Nephron (organoid): ENCODE data around the gene ADAP1.
A peak's percentile ranks its signal among the peaks of the same experiment; 100 is the strongest.
"Not testable (repeated sequence)": the region's sequence is repeated elsewhere in the genome, so short reads cannot be mapped to it uniquely, and the experiment has no call there.

Experiments
- H3K27ac Mint-ChIP-seq, 3 experiments: 2 replicates each; pipeline ENCODE4 v1.8.0; 2020; ENCODE audit warnings: mixed read lengths in 3 of 3, mild to moderate bottlenecking in 2 of 3, moderate library complexity in 1 of 3
- H3K27me3 Mint-ChIP-seq: 2 replicates; pipeline ENCODE4 v1.8.0; 2021; ENCODE audit warnings: low read depth, mild to moderate bottlenecking, moderate library complexity, mixed read lengths
- H3K36me3 Mint-ChIP-seq: 2 replicates; pipeline ENCODE4 v1.8.0; 2020; ENCODE audit warnings: low read depth, mixed read lengths
- H3K4me1 Mint-ChIP-seq: 2 replicates; pipeline ENCODE4 v1.8.0; 2020; ENCODE audit warnings: mixed read lengths
- H3K4me3 Mint-ChIP-seq, 3 experiments: 2 replicates each; pipeline ENCODE4 v1.8.0; 2020; ENCODE audit warnings: mild to moderate bottlenecking in 3 of 3, mixed read lengths in 3 of 3, moderate library complexity in 2 of 3
- H3K9me3 Mint-ChIP-seq: 2 replicates; pipeline ENCODE4 v1.8.0; 2020; ENCODE audit warnings: mixed read lengths
- TF ChIP-seq, protein P1 (sequence below), 3 experiments: fragments of 200-600 bp; sonication (generic); IDR thresholded peaks; one replicate each; pipeline ENCODE4 v1.5.0; 2021; ENCODE audit warnings: antibody characterized with exemption in 3 of 3; ENCODE audit not compliant: unreplicated experiment in 3 of 3

Gene ADAP1

DNA sequence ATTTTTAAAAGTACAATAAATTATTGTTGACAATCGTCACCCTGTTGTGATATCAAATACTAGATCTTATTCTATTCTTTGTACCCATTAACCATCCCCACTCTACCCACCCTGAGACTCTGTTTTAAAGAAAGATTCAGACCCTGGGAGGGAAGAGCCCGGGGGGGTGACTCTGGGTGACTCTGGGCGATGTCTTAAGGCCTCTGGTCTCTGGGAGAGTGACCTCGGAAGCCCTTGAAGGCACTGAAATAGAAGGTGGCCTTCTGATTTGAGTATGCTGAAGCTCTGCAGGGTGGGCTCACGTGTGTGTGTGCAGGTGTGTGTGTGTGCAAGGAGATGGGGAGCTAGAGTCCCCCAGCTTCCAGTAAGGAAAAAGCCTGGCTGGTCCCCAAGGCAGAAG is 9.7 kb downstream of the ADAP1 start:
- Mint-ChIP-seq H3K4me3 (no peak overlapping the region), H3K27ac (peak overlapping the region; percentile 80 to 89 (median 82)), H3K9me3 (peaks cover 13% of the 10 kb centered on the region), H3K36me3 (no peaks in the 10 kb centered on the region), H3K4me1 (no peaks in the 10 kb centered on the region), H3K27me3 (peaks cover 34% of the 10 kb centered on the region)
- TF ChIP-seq, protein P1, sequence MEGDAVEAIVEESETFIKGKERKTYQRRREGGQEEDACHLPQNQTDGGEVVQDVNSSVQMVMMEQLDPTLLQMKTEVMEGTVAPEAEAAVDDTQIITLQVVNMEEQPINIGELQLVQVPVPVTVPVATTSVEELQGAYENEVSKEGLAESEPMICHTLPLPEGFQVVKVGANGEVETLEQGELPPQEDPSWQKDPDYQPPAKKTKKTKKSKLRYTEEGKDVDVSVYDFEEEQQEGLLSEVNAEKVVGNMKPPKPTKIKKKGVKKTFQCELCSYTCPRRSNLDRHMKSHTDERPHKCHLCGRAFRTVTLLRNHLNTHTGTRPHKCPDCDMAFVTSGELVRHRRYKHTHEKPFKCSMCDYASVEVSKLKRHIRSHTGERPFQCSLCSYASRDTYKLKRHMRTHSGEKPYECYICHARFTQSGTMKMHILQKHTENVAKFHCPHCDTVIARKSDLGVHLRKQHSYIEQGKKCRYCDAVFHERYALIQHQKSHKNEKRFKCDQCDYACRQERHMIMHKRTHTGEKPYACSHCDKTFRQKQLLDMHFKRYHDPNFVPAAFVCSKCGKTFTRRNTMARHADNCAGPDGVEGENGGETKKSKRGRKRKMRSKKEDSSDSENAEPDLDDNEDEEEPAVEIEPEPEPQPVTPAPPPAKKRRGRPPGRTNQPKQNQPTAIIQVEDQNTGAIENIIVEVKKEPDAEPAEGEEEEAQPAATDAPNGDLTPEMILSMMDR (IDR thresholded peaks at IDR 0.05; ENCODE audit: unreplicated experiment in 3 of 3): no peak

DNA sequence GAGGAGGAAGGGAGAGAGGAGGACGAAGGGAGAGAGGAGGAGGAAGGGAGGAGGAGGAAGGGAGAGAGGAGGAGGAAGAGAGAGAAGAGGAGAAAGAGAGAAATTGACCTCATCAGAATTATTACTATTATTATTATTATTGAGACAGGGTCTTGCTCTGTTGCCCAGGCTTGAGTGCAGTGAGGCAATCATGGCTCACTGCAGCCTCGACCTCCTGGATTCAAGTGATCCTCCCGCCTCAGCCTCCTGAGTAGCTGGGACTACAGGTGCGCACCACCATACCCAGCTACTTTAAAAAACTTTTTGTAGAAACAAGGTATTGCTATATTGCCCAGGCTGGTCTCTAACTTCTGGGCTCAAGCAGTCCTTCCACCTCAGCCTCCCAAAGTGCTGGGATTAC is 10.7 kb downstream of the ADAP1 start:
- not testable (repeated sequence) for H3K4me3 Mint-ChIP-seq, H3K36me3 Mint-ChIP-seq, H3K4me1 Mint-ChIP-seq, H3K27ac Mint-ChIP-seq
- peaks cover 36% of the 10 kb centered on the region for H3K27me3 Mint-ChIP-seq
- H3K9me3 Mint-ChIP-seq: peaks cover 13% of the 10 kb centered on the region

DNA sequence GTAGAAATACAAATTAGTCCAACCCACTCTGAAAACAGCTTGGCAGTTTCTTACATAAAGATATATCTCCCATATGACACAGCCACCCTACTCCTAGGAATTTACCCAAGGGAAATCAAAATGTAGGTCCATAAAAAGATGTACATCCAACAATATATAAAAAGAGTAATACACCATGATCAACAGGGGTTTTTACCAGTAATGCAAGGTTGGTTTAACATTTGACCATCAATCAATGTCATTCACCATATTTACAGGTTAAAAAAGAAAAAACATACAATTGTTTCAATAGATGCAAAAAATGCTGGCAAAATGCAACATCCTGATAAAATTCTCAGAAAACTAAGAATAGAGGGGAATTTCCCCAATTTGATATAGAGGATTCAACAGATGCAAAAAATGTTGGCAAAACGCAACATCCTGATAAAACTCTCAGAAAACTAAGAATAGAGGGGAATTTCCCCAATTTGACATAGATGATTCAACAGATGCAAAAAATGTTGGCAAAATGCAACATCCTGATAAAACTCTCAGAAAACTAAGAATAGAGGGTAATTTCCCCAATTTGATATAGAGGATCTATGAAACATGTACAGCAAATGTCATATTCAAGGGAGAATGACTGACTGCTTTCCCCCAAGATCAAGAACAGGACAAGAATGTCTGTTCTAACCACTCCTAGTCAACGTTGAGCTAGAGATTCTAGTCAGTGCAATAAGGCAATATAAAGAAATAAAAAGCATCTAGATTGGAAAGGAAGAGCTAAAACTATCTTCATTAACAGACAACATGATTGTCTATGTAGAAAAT is 13.7 kb downstream of the ADAP1 start:
- TF ChIP-seq, protein P1 (IDR thresholded peaks at IDR 0.05; ENCODE audit: unreplicated experiment in 3 of 3): no peak
- Mint-ChIP-seq H3K9me3 (peaks cover 13% of the 10 kb centered on the region), H3K27me3 (peaks cover 32% of the 10 kb centered on the region), H3K4me1 (no peaks in the 10 kb centered on the region), H3K4me3 (no peak overlapping the region), H3K36me3 (no peaks in the 10 kb centered on the region), H3K27ac (no peak overlapping the region)

DNA sequence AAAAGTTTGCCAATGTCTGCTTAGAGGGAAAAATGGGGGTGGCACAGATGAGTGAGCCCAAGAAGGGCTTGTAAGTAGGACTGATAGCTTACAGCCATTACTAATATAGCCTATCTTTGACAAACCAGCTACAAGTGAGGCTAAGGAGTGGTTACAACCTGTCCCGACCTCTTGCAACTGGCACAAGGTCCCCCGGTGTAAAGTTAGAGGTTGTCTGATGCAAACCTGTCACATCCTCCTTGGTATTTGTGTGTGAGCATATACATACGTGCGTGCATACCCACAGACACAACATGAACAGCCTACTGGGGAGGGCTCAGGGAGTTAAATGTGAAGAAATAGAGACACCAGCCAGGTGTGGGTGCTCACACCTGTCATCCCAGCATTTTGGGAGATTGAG is 14.6 kb downstream of the ADAP1 start:
- Mint-ChIP-seq H3K36me3 (no peaks in the 10 kb centered on the region), H3K4me1 (no peaks in the 10 kb centered on the region), H3K27ac (no peak overlapping the region), H3K4me3 (no peak overlapping the region), H3K27me3 (peaks cover 32% of the 10 kb centered on the region), H3K9me3 (peaks cover 13% of the 10 kb centered on the region)
- TF ChIP-seq, protein P1 (IDR thresholded peaks at IDR 0.05; ENCODE audit: unreplicated experiment in 3 of 3): no peak

DNA sequence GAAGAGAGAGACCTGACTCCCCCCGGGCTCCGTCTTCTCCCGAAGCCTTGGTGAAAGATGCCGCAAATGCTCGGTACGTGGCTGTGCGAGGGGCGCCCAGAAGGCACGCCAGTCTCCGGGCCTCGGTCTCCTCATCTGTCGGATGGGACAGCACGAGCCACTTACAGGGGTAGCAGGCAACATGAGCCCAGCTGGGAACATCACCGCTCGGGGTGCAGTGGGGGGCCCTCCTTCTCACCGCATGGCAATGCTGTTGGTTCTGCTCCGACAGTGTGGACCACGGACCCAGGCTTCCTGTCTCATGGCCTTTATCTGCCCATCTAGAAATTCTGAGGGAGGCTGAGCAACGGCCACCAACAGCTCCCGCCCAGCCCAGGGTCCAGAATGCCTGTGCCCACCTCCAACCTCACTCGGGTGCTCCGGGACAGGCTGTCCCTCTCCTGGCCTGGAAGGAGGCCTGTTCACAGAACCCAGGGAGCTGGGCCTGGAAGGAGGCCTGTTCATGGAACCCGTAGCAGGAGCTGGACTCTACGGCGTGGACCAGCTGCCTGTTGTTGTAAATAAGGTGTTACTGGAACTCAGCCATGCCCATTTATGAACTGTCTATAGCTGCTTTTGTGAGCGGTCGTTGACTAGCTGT is 15.8 kb downstream of the ADAP1 start:
- Mint-ChIP-seq H3K36me3 (no peaks in the 10 kb centered on the region), H3K4me1 (no peaks in the 10 kb centered on the region), H3K9me3 (peaks cover 13% of the 10 kb centered on the region), H3K27me3 (peaks cover 29% of the 10 kb centered on the region), H3K4me3 (no peak overlapping the region), H3K27ac (no peak overlapping the region)
- TF ChIP-seq, protein P1 (IDR thresholded peaks at IDR 0.05; ENCODE audit: unreplicated experiment in 3 of 3): no peak

DNA sequence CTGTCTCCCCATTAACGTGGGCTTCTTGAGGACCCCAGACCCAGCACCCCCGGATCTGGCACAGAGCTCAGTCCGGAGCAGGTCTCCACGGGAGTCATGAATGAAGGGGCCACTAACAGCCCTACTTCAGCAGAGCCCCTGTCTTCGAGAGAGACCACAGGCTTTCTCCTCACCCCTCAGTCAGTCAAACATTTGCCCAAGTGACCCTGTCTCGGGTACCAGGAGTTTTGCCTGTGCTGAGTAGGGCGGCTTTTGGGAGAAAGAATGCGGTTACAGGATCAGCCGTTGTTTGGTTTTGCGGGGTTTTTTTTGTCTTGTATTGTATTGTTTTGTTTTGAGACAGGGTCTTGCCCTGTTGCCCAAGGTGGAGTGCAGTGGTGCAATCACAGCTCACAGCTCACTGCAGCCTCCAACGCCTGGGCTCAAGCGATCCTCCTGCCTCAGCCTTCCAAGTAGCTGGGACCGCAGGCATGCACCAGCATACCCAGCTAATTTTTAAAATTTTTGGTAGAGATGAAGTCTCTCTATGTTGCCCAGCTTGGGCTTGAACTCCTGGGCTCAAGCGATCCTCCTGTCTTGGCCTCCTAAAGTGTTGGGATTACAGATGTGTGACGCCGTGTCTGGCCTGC is 16.5 kb downstream of the ADAP1 start:
- TF ChIP-seq, protein P1 (IDR thresholded peaks at IDR 0.05; ENCODE audit: unreplicated experiment in 3 of 3): no peak
- H3K27ac Mint-ChIP-seq: no peak overlapping the region
- H3K27me3 Mint-ChIP-seq: peaks cover 29% of the 10 kb centered on the region
- H3K9me3 Mint-ChIP-seq: peaks cover 13% of the 10 kb centered on the region
- H3K4me1 Mint-ChIP-seq: no peaks in the 10 kb centered on the region
- H3K36me3 Mint-ChIP-seq: no peaks in the 10 kb centered on the region
- H3K4me3 Mint-ChIP-seq: no peak overlapping the region
